ENCODE data around the gene TEX12.

Gene TEX12

GRCh38 chr11:112186304-112186703 lies 19.1 kb downstream of the TEX12 start:
- TF ChIP-seq TAF1 (IDR thresholded peaks at IDR 0.05; ENCODE audit: borderline replicate concordance, insufficient read depth, low read length) (no peak), FOXP2 (optimal IDR thresholded peaks at IDR 0.05; ENCODE audit: borderline replicate concordance, extremely low read depth, extremely low read length, insufficient read depth) (no peak), POLR2AphosphoS5 (IDR thresholded peaks at IDR 0.05; ENCODE audit: low read depth, low read length) (no peak), REST (IDR thresholded peaks at IDR 0.05; ENCODE audit: insufficient read depth in 1 of 2, low read depth in 2 of 2, low read length in 2 of 2) (no peak), SIN3A (IDR thresholded peaks at IDR 0.05; ENCODE audit: borderline replicate concordance, insufficient read depth, low read length) (no peak)

- TF ChIP-seq POLR2AphosphoS5 (IDR thresholded peaks at IDR 0.05; ENCODE audit: low read depth, low read length), result no peak
- no peak for TF ChIP-seq TAF1 (IDR thresholded peaks at IDR 0.05; ENCODE audit: borderline replicate concordance, insufficient read depth, low read length)
- TF ChIP-seq SIN3A (IDR thresholded peaks at IDR 0.05; ENCODE audit: borderline replicate concordance, insufficient read depth, low read length), result no peak
- no peak for TF ChIP-seq REST (IDR thresholded peaks at IDR 0.05; ENCODE audit: insufficient read depth in 1 of 2, low read depth in 2 of 2, low read length in 2 of 2)
These were observed 28.8 kb downstream of the TEX12 start for GRCh38 chr11:112195951-112196351.

- TF ChIP-seq REST (IDR thresholded peaks at IDR 0.05; ENCODE audit: insufficient read depth in 1 of 2, low read depth in 2 of 2, low read length in 2 of 2), result no peak
- TF ChIP-seq SIN3A (IDR thresholded peaks at IDR 0.05; ENCODE audit: borderline replicate concordance, insufficient read depth, low read length), result no peak
- TF ChIP-seq TAF1 (IDR thresholded peaks at IDR 0.05; ENCODE audit: borderline replicate concordance, insufficient read depth, low read length), result no peak
- TF ChIP-seq FOXP2 (optimal IDR thresholded peaks at IDR 0.05; ENCODE audit: borderline replicate concordance, extremely low read depth, extremely low read length, insufficient read depth), result no peak
- no peak for TF ChIP-seq POLR2AphosphoS5 (IDR thresholded peaks at IDR 0.05; ENCODE audit: low read depth, low read length)
These were observed 29.4 kb downstream of the TEX12 start for GRCh38 chr11:112196519-112197087.

- TF ChIP-seq SIN3A (IDR thresholded peaks at IDR 0.05; ENCODE audit: borderline replicate concordance, insufficient read depth, low read length), result no peak
- TF ChIP-seq FOXP2 (optimal IDR thresholded peaks at IDR 0.05; ENCODE audit: borderline replicate concordance, extremely low read depth, extremely low read length, insufficient read depth), result no peak
- TF ChIP-seq POLR2AphosphoS5 (IDR thresholded peaks at IDR 0.05; ENCODE audit: low read depth, low read length), result no peak
- TF ChIP-seq TAF1 (IDR thresholded peaks at IDR 0.05; ENCODE audit: borderline replicate concordance, insufficient read depth, low read length), result no peak
- TF ChIP-seq REST (IDR thresholded peaks at IDR 0.05; ENCODE audit: insufficient read depth in 1 of 2, low read depth in 2 of 2, low read length in 2 of 2), result no peak
These were observed 33.1 kb downstream of the TEX12 start for GRCh38 chr11:112200252-112200651.

GRCh38 chr11:112206071-112206470 lies 38.9 kb downstream of the TEX12 start:
- TF ChIP-seq REST (IDR thresholded peaks at IDR 0.05; ENCODE audit: insufficient read depth in 1 of 2, low read depth in 2 of 2, low read length in 2 of 2), result no peak
- TF ChIP-seq POLR2AphosphoS5 (IDR thresholded peaks at IDR 0.05; ENCODE audit: low read depth, low read length), result no peak
- no peak for TF ChIP-seq TAF1 (IDR thresholded peaks at IDR 0.05; ENCODE audit: borderline replicate concordance, insufficient read depth, low read length)
- TF ChIP-seq SIN3A (IDR thresholded peaks at IDR 0.05; ENCODE audit: borderline replicate concordance, insufficient read depth, low read length), result no peak
- no peak for TF ChIP-seq FOXP2 (optimal IDR thresholded peaks at IDR 0.05; ENCODE audit: borderline replicate concordance, extremely low read depth, extremely low read length, insufficient read depth)

Data from PFSK-1 (cell line).